NCI-H345 (cell line): ENCODE measurements around the gene KRT75.
A peak's percentile ranks its signal among the peaks of the same experiment; 100 is the strongest.

Experiments
- DNase-seq: peaks from one replicate; lab custom pipeline; 2025; lab: John Stamatoyannopoulos, UW

Gene KRT75

GRCh38 chr12:52439845-52440244, 5.7 kb upstream of the KRT75 start:
- DNase-seq, result no peak

- DNase-seq, result no peak
Observed at GRCh38 chr12:52439420-52439819, 5.2 kb upstream of the KRT75 start.

GRCh38 chr12:52438305-52439301, 4.4 kb upstream of the KRT75 start:
- no peak for DNase-seq

- no peak for DNase-seq
Observed at GRCh38 chr12:52437508-52437907, 3.3 kb upstream of the KRT75 start.

GRCh38 chr12:52436828-52437474, 2.8 kb upstream of the KRT75 start:
- DNase-seq, result no peak

GRCh38 chr12:52436000-52436827, 2.0 kb upstream of the KRT75 start:
- no peak for DNase-seq

GRCh38 chr12:52435659-52435999, 1.5 kb upstream of the KRT75 start:
- no peak for DNase-seq

GRCh38 chr12:52434760-52435530, 774 bp upstream of the KRT75 start:
- DNase-seq, result no peak

GRCh38 chr12:52433501-52434080, 580 bp downstream of the KRT75 start:
- no peak for DNase-seq

- no peak for DNase-seq
Observed at GRCh38 chr12:52432559-52433207, 1.5 kb downstream of the KRT75 start.

- DNase-seq, result no peak
Observed at GRCh38 chr12:52428121-52428520, 6.0 kb downstream of the KRT75 start.

- no peak for DNase-seq
Observed at GRCh38 chr12:52427083-52427482, 7.1 kb downstream of the KRT75 start.

- no peak for DNase-seq
Observed at GRCh38 chr12:52426034-52426433, 8.1 kb downstream of the KRT75 start.

- no peak for DNase-seq
Observed at GRCh38 chr12:52425466-52425865, 8.7 kb downstream of the KRT75 start.

- DNase-seq, result peak; percentile 50
Observed at GRCh38 chr12:52423661-52424500, 10.3 kb downstream of the KRT75 start.

- no peak for DNase-seq
Observed at GRCh38 chr12:52423035-52423434, 11.1 kb downstream of the KRT75 start.

- no peak for DNase-seq
Observed at GRCh38 chr12:52419656-52420055, 14.5 kb downstream of the KRT75 start.

GRCh38 chr12:52418576-52419110, 15.5 kb downstream of the KRT75 start:
- no peak for DNase-seq

- peak; percentile 69 for DNase-seq
Observed at GRCh38 chr12:52417740-52418139, 16.4 kb downstream of the KRT75 start.

- no peak for DNase-seq
Observed at GRCh38 chr12:52416795-52417194, 17.4 kb downstream of the KRT75 start.
